HFF-Myc (cell line): ENCODE data around the gene EPS8.

Experiments used
- DNase-seq: peaks from one replicate; pipeline ENCODE4 v3.0.0-alpha.2; 2011; ENCODE audit warnings: low read depth; ENCODE audit errors: extremely low read depth
- H3K4me3 ChIP-seq: replicated peaks from 2 replicates; pipeline ENCODE4 v1.5.1; 2011; ENCODE audit warnings: low read depth, mild to moderate bottlenecking, control low read depth, low read length
- TF ChIP-seq, protein P1 (sequence below): IDR thresholded peaks from 2 replicates; pipeline ENCODE4 v1.5.1; 2012; ENCODE audit warnings: mild to moderate bottlenecking, low read depth, low read length, control low read depth; ENCODE audit errors: missing control alignments

The EPS8 gene

DNA sequence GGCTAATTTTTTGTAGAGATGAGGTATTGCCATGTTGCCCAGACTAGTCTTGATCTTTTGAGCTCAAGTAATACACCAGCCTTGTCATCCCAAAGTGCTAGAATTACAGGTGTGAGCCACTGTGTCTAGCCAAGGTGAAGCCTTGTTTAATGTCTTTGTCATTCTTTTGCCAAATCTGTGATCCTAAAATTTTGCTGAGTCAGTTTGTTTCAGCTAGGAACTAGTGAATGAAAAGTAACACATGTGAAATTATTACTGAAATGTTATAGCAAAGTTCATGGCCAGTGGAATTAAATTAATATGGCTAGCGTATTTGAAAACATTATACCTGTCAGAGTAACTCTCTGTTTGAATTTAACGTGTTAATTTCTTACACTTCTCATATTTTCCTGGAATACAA is 26.5 kb upstream of the EPS8 start:
- TF ChIP-seq, protein P1, sequence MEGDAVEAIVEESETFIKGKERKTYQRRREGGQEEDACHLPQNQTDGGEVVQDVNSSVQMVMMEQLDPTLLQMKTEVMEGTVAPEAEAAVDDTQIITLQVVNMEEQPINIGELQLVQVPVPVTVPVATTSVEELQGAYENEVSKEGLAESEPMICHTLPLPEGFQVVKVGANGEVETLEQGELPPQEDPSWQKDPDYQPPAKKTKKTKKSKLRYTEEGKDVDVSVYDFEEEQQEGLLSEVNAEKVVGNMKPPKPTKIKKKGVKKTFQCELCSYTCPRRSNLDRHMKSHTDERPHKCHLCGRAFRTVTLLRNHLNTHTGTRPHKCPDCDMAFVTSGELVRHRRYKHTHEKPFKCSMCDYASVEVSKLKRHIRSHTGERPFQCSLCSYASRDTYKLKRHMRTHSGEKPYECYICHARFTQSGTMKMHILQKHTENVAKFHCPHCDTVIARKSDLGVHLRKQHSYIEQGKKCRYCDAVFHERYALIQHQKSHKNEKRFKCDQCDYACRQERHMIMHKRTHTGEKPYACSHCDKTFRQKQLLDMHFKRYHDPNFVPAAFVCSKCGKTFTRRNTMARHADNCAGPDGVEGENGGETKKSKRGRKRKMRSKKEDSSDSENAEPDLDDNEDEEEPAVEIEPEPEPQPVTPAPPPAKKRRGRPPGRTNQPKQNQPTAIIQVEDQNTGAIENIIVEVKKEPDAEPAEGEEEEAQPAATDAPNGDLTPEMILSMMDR = no peak
- no peak for DNase-seq
- no peak overlapping the region for H3K4me3 ChIP-seq

DNA sequence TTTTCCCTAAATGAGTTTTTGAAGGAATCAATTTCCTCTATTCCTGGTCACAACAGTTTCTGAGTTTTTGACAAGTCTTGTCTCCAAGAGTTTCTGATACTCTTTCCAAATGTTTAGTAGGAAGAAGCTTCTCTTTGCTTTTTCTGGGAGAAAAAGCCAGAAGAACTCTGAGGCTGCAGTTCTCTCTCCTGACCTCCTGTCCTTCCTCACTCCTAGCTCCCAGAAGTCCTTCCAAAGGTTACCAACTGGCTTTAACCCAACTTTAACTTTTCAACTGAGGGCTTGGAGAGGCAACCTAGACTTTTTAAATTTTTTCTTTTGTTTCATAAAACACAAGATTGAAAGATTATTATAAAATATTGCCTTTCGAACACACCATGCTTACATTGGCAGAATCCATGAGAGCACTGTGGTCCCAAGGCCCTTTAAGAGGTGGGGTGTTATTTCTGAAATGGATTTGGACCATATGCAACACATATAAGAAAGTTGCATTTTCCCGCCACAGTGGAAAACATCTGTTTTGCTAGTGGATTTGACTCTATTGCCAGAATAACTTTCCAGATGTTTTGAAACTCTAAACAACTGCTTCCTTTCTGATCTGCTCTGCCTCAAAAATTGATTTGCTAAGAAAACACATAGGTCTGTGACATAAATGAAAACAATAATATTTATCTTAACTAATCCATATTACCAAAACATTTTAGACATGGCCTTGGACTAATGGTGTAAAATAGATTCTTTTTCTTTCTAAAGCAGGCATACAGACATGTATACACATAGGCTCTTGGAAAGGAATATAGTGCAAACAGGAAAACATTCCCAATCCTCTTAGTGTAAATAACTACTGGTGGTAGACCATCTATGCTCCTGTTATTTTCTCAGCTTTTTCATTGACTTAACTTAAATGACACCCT is 22.3 kb upstream of the EPS8 start:
- H3K4me3 ChIP-seq = no peak overlapping the region
- no peak for DNase-seq
- TF ChIP-seq, protein P1 = no peak

DNA sequence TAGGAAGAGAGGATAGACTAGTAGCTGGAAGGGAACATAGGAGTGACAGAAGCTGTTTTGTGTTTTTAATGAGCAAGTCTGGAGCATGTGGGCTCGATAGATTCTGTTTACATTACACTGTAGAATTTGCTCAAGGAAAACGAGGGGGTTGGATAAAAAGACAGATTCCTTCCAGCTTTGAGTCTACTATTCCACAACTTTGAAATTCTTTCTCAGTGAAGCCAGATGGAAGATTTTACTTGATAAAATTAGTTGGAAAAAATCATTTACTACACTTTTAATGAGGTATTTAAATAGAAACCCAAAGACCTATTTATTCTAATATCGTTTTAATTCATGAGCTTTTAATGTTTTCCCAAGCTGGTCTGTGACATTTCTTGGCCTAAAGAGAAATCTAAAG is 19.5 kb upstream of the EPS8 start:
- TF ChIP-seq, protein P1 = no peak
- H3K4me3 ChIP-seq = no peak overlapping the region
- DNase-seq = no peak

DNA sequence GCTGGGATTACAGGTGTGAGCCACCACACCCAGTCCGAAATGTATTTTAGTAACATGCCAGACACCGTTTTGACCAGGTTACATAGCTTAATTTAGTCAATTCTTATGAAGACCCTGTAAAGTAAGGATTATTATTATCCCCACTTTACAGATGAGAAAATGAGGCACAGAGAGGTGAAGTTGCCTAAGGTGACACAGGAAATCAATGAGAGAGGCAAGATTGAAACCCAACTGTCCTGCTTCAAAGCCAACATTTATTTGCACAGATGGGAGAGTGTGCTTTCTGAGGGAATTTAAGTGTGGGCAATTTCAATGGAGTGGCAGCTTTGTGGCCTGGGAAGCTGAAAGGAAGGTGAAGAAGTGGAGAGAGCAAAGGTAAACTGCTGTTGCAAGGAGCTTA is 19.1 kb upstream of the EPS8 start:
- TF ChIP-seq, protein P1 = no peak
- H3K4me3 ChIP-seq = no peak overlapping the region
- no peak for DNase-seq

DNA sequence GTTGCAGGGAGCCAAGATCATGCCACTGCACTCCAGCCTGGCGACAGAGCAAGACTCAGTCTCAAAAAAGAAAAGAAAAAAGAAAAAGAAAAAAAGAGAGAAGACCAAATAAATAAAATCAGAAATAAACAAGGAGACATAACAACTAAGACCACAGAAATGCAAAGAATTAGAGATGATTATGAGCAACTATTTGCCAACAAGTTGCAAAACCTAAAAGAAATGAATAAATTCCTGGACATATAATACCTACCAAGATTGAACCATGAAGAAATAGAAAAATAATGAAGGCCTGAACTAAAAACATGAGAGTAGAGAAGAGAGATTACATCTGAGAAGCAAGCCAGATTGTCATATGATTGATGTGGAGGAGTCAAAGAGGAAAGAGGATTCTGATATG is 17.6 kb upstream of the EPS8 start:
- TF ChIP-seq, protein P1 = no peak
- DNase-seq = no peak
- H3K4me3 ChIP-seq = no peak overlapping the region

DNA sequence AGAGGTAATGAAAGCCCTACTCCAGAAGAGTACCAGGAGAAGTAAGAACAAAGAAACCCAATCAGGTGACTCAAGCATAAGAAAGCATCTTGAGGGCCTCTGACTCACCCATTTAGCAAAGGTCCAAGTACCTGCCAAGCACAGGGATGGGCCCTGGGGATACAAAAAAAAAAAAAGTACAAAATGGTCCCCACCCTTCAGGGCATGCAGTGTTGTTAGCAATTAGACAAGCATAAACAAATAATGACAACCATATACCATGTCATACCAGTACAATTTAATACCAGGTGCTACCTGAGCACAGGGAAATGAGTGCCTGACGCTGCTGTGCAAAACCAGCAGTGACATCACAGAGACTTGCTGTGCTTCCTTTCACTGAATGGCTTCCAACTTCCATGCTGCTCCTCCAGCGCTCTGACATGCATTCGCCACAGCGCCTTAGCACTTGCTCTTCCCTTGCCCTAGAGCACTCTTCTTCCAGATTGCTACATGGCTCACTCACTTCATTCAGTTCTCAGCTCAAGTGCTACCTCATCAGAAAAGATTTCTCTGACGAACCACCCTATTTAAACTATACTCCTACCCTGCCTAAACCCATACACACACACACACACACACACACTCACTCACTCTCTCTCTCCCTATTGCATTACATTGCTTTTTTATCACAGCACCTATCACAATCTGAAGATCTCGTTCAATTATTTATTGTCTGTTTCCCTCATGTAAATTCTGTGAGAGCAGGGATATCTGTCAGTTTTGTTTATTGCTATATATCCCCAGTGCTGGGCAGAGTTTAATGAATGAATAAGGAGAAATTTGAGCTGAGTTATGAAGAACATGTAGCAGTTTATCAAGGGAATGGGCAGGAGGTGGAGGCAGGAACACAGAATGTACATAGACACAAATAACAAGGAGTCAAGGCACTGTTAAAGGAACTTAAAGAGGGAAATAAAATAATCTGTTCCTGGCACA is 12.9 kb upstream of the EPS8 start:
- TF ChIP-seq, protein P1 = no peak
- no peak for DNase-seq

More for the DNA sequence above, 12.9 kb upstream of the EPS8 start:
- H3K4me3 ChIP-seq = no peak overlapping the region
